Cardiac muscle cell (in vitro differentiated cells and primary cell): ENCODE measurements around the gene MTMR3. TPM values are rescaled to one million over a fixed set of nuclear protein-coding genes. Genes with fewer than 3 reads are reported as not detected.
"Not testable (repeated sequence)": the region's sequence is repeated elsewhere in the genome, so short reads cannot be mapped to it uniquely, and the experiment has no call there.

Source experiments
- DNase-seq, 2 donors: peaks; one replicate each; pipeline versions ENCODE4 v3.0.0 to v3.0.0-alpha.2; 2010 to 2017; ENCODE audit warnings: low read depth in 1 of 2, low spot score in 1 of 2
- H3K27ac ChIP-seq: fragments of 200-600 bp; sonication (generic); 2 replicates; pipeline ENCODE4 v1.5.1; 2016
- H3K27me3 ChIP-seq: fragments of 200-600 bp; sonication (generic); 2 replicates; pipeline ENCODE4 v1.6.0; 2016; ENCODE audit warnings: control low read depth
- H3K36me3 ChIP-seq: fragments of 200-600 bp; sonication (generic); 2 replicates; pipeline ENCODE4 v1.5.1; 2016; ENCODE audit warnings: control low read depth
- H3K4me1 ChIP-seq: fragments of 200-600 bp; sonication (generic); 2 replicates; pipeline ENCODE4 v1.8.1; 2017; ENCODE audit warnings: low read depth, mild to moderate bottlenecking, mixed run types
- H3K4me3 ChIP-seq: fragments of 200-600 bp; sonication (generic); 2 replicates; pipeline ENCODE4 v1.5.1; 2016; ENCODE audit warnings: mild to moderate bottlenecking
- H3K9me3 ChIP-seq: fragments of 200-600 bp; sonication (generic); 2 replicates; pipeline ENCODE4 v1.5.1; 2017; ENCODE audit warnings: low read depth, mild to moderate bottlenecking, control low read depth
- polyA plus RNA-seq: library from polyadenylated mRNA; unstranded; fragments of >200 nt; fragmentation: Nextera tagmentation; extraction: Ambion mirVana; gene quantifications from 2 replicates; pipeline ENCODE4 v1.2.1, GENCODE V29; 2016
- total RNA-seq: library from RNA; depleted of rRNA; stranded (reverse); fragments of >200 nt; gene quantifications from 2 replicates; pipeline ENCODE4 v1.2.3, GENCODE V29; 2016
- TF ChIP-seq, protein P1 (sequence below): IDR thresholded peaks from 2 replicates; pipeline ENCODE4 v1.5.1; 2012; ENCODE audit warnings: low read depth, mild to moderate bottlenecking, low read length

Gene MTMR3
- total and polyA plus RNA-seq, 2 experiments from 2014 or later = 10.1 to 22.0 TPM

DNA sequence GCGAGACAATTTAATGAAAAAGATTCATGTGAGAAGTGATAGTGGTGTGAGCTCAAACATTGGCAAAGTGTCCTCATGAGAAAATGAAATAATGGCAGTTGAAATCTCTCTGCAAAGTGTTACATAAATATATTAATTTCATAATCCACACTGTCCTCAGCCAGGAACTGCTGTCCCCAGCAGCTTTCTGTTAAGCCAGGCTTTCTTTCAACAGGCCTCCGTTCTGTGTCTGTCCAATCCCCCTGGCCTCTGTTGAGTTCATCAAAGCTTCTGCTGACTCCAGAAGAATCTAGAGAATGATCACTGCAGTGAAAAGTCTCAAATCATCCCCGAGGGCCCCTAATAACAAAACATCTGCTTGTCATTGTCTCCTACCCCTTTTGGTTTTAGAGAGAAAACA is 34.9 kb upstream of the MTMR3 start:
- H3K36me3 ChIP-seq = no peaks in the 10 kb centered on the region
- TF ChIP-seq, protein P1, sequence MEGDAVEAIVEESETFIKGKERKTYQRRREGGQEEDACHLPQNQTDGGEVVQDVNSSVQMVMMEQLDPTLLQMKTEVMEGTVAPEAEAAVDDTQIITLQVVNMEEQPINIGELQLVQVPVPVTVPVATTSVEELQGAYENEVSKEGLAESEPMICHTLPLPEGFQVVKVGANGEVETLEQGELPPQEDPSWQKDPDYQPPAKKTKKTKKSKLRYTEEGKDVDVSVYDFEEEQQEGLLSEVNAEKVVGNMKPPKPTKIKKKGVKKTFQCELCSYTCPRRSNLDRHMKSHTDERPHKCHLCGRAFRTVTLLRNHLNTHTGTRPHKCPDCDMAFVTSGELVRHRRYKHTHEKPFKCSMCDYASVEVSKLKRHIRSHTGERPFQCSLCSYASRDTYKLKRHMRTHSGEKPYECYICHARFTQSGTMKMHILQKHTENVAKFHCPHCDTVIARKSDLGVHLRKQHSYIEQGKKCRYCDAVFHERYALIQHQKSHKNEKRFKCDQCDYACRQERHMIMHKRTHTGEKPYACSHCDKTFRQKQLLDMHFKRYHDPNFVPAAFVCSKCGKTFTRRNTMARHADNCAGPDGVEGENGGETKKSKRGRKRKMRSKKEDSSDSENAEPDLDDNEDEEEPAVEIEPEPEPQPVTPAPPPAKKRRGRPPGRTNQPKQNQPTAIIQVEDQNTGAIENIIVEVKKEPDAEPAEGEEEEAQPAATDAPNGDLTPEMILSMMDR = no peak
- H3K27ac ChIP-seq = no peak overlapping the region
- H3K4me3 ChIP-seq = no peak overlapping the region
- H3K27me3 ChIP-seq = no peaks in the 10 kb centered on the region
- no peaks in the 10 kb centered on the region for H3K4me1 ChIP-seq
- no peaks in the 10 kb centered on the region for H3K9me3 ChIP-seq
- no peak for DNase-seq

DNA sequence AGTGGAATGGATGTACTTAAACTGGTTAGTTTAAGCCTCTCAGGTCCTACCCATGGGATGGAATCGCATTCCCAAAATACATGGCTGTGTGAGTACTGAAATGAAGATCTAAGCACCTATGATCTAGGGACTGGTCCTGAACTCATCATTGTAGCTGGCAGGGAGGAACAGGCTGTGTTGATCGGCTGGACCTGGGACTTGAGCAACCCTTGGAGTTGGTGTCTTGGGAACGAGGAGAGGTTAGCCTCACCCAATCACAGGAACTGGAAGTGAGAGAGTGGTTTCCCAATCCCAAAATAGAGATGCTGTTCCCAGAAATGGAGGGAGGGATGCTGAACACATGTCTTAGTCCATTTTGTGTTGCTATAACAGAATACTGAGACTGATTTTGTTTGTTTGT is 28.5 kb upstream of the MTMR3 start:
- no peak overlapping the region for H3K4me3 ChIP-seq
- TF ChIP-seq, protein P1 = no peak

DNA sequence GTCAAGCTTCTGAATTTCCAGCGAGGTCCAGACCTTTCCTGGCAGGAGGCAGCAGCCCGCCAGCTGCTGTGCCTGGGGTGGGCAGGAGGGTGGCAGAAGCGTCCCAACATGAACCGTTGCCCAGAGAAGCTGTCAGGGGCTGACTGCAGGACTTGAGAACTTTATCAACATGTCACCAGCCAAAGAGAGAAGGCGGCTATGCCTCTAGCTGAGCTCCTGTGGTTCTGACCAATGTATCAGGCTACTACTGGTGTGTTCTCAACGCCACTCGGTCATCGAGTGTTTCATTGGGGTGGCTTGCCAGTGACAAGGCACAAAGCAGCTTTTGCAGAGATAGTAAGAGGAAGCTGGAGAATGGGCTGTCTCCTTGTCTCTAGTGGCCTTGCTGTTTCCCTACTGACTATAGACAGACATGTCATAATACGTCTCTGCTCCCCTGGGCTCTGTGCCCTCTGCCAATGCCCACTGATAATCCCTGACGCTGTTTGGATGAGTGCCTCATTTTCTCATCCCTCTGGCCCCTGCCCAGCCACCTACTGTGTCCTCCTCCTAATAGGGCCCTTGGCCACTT is 27.3 kb upstream of the MTMR3 start:
- H3K27me3 ChIP-seq = no peaks in the 10 kb centered on the region
- TF ChIP-seq, protein P1 = no peak
- DNase-seq = peak in 1 of 2 donors; percentile 32
- H3K4me1 ChIP-seq = peaks cover 10% of the 10 kb centered on the region
- no peak overlapping the region for H3K27ac ChIP-seq
- H3K9me3 ChIP-seq = no peaks in the 10 kb centered on the region
- no peak overlapping the region for H3K4me3 ChIP-seq
- no peaks in the 10 kb centered on the region for H3K36me3 ChIP-seq

More for the DNA sequence above, 28.5 kb upstream of the MTMR3 start:
- H3K27ac ChIP-seq = no peak overlapping the region
- DNase-seq = no peak
- peaks cover 10% of the 10 kb centered on the region for H3K4me1 ChIP-seq
- no peaks in the 10 kb centered on the region for H3K9me3 ChIP-seq
- H3K27me3 ChIP-seq = no peaks in the 10 kb centered on the region
- H3K36me3 ChIP-seq = no peaks in the 10 kb centered on the region

DNA sequence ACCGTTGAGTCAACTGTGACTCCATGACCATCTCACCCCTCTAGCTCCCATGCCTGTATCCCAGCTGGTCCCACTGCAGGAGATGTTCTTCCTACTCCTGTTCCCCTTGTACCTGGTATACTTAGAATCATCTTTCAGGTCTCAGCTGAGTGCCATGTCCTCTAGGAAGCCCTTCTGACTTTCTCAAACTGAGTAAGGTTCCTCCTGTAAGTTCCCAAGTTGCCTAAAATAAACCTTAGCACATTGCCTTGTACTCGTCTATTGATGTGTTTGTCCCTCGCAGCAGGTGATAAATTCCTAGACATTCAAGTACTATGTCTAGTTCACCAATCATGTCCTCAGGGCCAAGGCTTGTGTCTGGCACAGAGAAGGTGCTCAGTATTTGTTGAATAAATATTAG is 26.5 kb upstream of the MTMR3 start:
- no peaks in the 10 kb centered on the region for H3K27me3 ChIP-seq

DNA sequence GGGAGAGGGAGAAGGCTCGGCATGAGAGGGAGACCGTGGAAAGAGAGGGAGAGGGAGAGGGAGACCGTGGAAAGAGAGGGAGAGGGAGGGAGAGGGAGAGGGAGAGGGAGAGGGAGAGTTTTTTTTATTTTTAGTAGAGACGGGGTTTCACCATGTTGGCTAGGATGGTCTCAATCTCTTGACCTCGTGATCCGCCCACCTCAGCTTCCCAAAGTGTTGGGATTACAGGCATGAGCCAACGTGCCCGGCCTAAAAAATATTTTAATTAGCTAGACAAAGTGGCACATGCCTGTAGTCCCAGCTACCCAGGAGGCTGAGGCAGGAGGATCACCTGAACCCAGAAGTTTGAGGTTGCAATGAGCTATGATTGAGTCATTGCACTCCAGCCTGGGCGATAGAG is 23.9 kb upstream of the MTMR3 start:
- DNase-seq, H3K27me3 ChIP-seq, H3K27ac ChIP-seq, H3K36me3 ChIP-seq, H3K9me3 ChIP-seq, H3K4me3 ChIP-seq: not testable (repeated sequence)
- peaks cover 17% of the 10 kb centered on the region for H3K4me1 ChIP-seq

More for the DNA sequence above, 26.5 kb upstream of the MTMR3 start:
- no peaks in the 10 kb centered on the region for H3K36me3 ChIP-seq
- no peaks in the 10 kb centered on the region for H3K9me3 ChIP-seq
- H3K27ac ChIP-seq = no peak overlapping the region
- TF ChIP-seq, protein P1 = no peak
- H3K4me3 ChIP-seq = no peak overlapping the region
- DNase-seq = no peak
- peaks cover 13% of the 10 kb centered on the region for H3K4me1 ChIP-seq

DNA sequence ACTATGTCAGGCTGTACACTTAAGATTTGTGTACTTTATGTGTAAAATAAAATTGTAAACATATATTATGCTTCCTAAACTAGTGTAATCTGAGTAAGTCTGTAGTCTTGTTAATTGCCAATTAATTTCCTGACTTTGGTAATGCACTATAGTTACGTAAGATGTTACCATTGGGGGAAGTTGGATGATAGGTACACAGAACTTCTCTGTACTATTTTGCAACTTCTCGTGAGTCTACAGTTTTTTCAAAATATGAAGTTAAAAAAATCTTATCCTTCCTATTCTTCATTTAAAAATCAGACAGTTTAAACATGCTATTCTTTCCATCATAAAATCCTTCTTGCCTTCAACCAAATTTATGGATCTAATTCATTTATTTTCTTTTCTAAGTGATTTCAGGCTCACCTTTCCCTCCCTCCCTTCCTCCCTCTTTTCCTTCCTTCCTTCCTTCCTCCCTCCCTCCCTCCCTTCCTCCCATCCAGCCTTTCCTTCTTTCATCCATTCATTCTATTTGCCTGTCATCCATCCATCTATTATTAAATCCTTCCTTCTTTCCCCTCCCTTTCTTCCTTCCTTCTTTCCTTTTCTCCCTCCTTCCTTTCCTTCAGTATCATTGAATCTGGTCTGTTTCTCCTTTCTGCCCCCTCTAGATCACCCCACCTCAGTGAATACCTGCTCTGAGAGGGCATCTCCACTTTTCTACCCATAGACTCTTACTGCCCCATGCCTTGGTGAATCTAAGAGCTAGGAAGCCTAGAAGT is 22.8 kb upstream of the MTMR3 start:
- H3K9me3 ChIP-seq = no peaks in the 10 kb centered on the region
- H3K36me3 ChIP-seq = no peaks in the 10 kb centered on the region
- no peak overlapping the region for H3K27ac ChIP-seq
- TF ChIP-seq, protein P1 = no peak
- DNase-seq = no peak
- H3K4me3 ChIP-seq = no peak overlapping the region
- H3K4me1 ChIP-seq = peaks cover 17% of the 10 kb centered on the region
- H3K27me3 ChIP-seq = no peaks in the 10 kb centered on the region
